Measurements from ENCODE around the gene GRIK2.

GRCh38 chr6:101445527-101445926 lies 52.0 kb downstream of the GRIK2 start:
- TF ChIP-seq CTCF (IDR thresholded peaks at IDR 0.05) = no peak
- no peak for TF ChIP-seq ZFX (IDR thresholded peaks at IDR 0.05; ENCODE audit: borderline replicate concordance)
